ENCODE measurements around the gene SLC35B2.
A peak's percentile ranks its signal among the peaks of the same experiment; 100 is the strongest.

The SLC35B2 gene

DNA sequence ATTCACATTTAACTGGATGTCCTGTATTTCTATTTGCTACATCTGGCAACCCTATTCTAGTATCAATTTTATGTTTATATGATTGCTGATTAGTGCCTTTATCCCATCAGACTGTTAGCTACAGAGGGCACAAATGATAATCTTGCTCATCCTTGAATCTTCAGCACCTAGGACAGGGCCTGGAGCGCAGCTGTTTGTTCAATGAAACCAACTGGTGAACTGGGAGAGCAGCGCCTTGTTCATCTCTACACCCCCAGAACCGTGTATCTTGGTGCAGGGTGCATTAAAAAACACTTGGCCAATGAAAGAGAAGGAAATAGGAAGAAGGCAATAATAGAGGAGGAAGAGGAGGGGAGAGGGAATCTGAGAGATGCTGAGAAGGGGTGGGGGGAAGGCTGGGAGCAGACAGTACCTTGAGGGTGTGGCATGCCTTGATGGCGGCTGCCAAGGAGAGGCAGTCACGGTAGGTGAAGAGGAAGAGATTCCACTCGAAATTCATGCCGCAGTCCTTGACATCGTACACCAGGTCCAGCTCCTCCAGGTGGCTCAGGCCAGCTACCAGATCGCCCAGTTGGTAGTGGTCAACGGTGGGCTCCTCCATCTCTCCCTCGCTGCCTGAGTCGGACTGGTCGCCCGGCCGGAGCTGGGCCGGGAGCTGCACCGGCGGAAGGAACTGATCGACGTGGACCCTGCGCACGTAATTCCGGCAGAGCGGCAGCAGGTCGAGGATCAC, 28.4 kb upstream of the SLC35B2 start:
- H3K27me3 ChIP-seq (ENCODE audit: insufficient read depth, low read length, poor library complexity), result peaks cover 18% of the 10 kb centered on the region
- DNase-seq, result peak; percentile 53

DNA sequence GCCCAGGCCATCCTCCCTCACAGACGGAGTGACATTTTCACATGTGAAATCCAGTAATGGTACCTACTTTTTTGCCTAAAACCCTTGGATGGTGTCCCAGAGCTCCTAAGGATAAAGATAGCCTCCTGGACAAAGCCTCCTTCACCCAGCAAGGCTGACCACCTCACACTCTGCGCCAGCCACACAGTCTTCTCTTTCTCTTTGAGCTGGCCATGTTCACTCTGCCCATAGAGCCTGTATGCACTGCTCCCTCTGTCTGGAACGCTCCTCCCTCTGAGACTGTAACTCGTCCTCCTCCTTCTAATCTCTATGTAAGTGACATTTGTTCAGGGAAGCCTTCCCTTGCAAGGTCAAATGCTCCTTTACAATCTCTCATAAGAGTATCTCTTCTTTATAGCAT, 27.5 kb upstream of the SLC35B2 start:
- TF ChIP-seq CTCF (IDR thresholded peaks at IDR 0.05; ENCODE audit: borderline replicate concordance, extremely low read depth, low read length, poor library complexity, severe bottlenecking) (no peak), EZH2 (IDR thresholded peaks at IDR 0.05; ENCODE audit: borderline replicate concordance, low read depth, low read length, severe bottlenecking) (no peak)
- no peak overlapping the region for H3K4me2 ChIP-seq (ENCODE audit: insufficient read depth, low read length)
- H3K9ac ChIP-seq (ENCODE audit: low read depth, low read length), result no peak overlapping the region
- DNase-seq (no peak), ATAC-seq (ENCODE audit: insufficient read depth, low read depth) (no peak)
- H3K9me3 ChIP-seq (ENCODE audit: insufficient read depth, low read length, severe bottlenecking), result no peaks in the 10 kb centered on the region
- no peak overlapping the region for H3K27ac ChIP-seq (ENCODE audit: low read length)
- no peaks in the 10 kb centered on the region for H3K36me3 ChIP-seq (ENCODE audit: insufficient read depth, low read length)
- no peaks in the 10 kb centered on the region for H3K79me2 ChIP-seq (ENCODE audit: insufficient read depth, low read length)
- peaks cover 17% of the 10 kb centered on the region for H4K20me1 ChIP-seq (ENCODE audit: insufficient read depth, low read length)
- no peak overlapping the region for H3K4me3 ChIP-seq (ENCODE audit: low read depth in 1 of 2, low read length in 2 of 2)
- H2AFZ ChIP-seq (ENCODE audit: low read depth, low read length), result no peak overlapping the region
- peaks cover 18% of the 10 kb centered on the region for H3K27me3 ChIP-seq (ENCODE audit: insufficient read depth, low read length, poor library complexity)
- H3K4me1 ChIP-seq (ENCODE audit: insufficient read depth, low read length), result no peaks in the 10 kb centered on the region

More for the DNA sequence above, 28.4 kb upstream of the SLC35B2 start:
- TF ChIP-seq CTCF (IDR thresholded peaks at IDR 0.05; ENCODE audit: borderline replicate concordance, extremely low read depth, low read length, poor library complexity, severe bottlenecking), result no peak
- no peak for TF ChIP-seq EZH2 (IDR thresholded peaks at IDR 0.05; ENCODE audit: borderline replicate concordance, low read depth, low read length, severe bottlenecking)
- H3K79me2 ChIP-seq (ENCODE audit: insufficient read depth, low read length), result no peaks in the 10 kb centered on the region
- peaks cover 17% of the 10 kb centered on the region for H4K20me1 ChIP-seq (ENCODE audit: insufficient read depth, low read length)
- H3K4me3 ChIP-seq (ENCODE audit: low read depth in 1 of 2, low read length in 2 of 2), result no peak overlapping the region
- no peaks in the 10 kb centered on the region for H3K4me1 ChIP-seq (ENCODE audit: insufficient read depth, low read length)
- ATAC-seq (ENCODE audit: insufficient read depth, low read depth), result peak; percentile 85
- H3K9me3 ChIP-seq (ENCODE audit: insufficient read depth, low read length, severe bottlenecking), result no peaks in the 10 kb centered on the region
- no peak overlapping the region for H3K27ac ChIP-seq (ENCODE audit: low read length)
- no peak overlapping the region for H3K4me2 ChIP-seq (ENCODE audit: insufficient read depth, low read length)
- H2AFZ ChIP-seq (ENCODE audit: low read depth, low read length), result no peak overlapping the region
- H3K9ac ChIP-seq (ENCODE audit: low read depth, low read length), result no peak overlapping the region
- no peaks in the 10 kb centered on the region for H3K36me3 ChIP-seq (ENCODE audit: insufficient read depth, low read length)

DNA sequence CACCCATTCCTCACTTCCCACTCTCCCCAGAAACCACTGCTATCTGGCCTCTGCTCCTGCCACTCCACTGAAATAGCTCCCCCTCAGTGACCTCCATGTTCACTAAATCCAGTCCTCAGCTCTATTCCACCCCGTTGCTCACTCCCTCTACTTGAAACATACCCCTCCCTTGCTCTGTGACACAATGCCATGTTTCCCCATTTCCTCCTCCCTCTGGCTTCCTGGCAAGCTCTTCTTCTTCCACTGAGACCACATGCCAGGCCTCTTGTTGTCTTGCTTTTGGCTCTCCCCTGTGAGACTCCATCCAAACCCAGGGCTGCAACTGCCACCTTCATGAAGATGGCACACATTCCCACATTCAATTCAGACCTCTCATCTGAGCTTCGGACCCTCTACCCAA, 26.8 kb upstream of the SLC35B2 start:
- H3K4me1 ChIP-seq (ENCODE audit: insufficient read depth, low read length), result no peaks in the 10 kb centered on the region
- ATAC-seq (ENCODE audit: insufficient read depth, low read depth) (no peak), DNase-seq (no peak)
- H3K9ac ChIP-seq (ENCODE audit: low read depth, low read length), result no peak overlapping the region
- H3K9me3 ChIP-seq (ENCODE audit: insufficient read depth, low read length, severe bottlenecking), result no peaks in the 10 kb centered on the region
- no peak for TF ChIP-seq EZH2 (IDR thresholded peaks at IDR 0.05; ENCODE audit: borderline replicate concordance, low read depth, low read length, severe bottlenecking)
- TF ChIP-seq CTCF (IDR thresholded peaks at IDR 0.05; ENCODE audit: borderline replicate concordance, extremely low read depth, low read length, poor library complexity, severe bottlenecking), result no peak
- no peaks in the 10 kb centered on the region for H3K79me2 ChIP-seq (ENCODE audit: insufficient read depth, low read length)
- no peak overlapping the region for H3K4me2 ChIP-seq (ENCODE audit: insufficient read depth, low read length)
- no peak overlapping the region for H3K4me3 ChIP-seq (ENCODE audit: low read depth in 1 of 2, low read length in 2 of 2)
- peaks cover 17% of the 10 kb centered on the region for H4K20me1 ChIP-seq (ENCODE audit: insufficient read depth, low read length)
- no peaks in the 10 kb centered on the region for H3K36me3 ChIP-seq (ENCODE audit: insufficient read depth, low read length)
- no peak overlapping the region for H2AFZ ChIP-seq (ENCODE audit: low read depth, low read length)
- H3K27ac ChIP-seq (ENCODE audit: low read length), result no peak overlapping the region
- H3K27me3 ChIP-seq (ENCODE audit: insufficient read depth, low read length, poor library complexity), result peaks cover 14% of the 10 kb centered on the region
